Measurements from ENCODE around the gene IGF1. TPM values are rescaled to one million over a fixed set of nuclear protein-coding genes. Genes with fewer than 3 reads are reported as not detected.

IGF1 gene
- total and polyA plus RNA-seq, 8 donors, result 15.7 to 99.9 (median 25.7) TPM

DNA sequence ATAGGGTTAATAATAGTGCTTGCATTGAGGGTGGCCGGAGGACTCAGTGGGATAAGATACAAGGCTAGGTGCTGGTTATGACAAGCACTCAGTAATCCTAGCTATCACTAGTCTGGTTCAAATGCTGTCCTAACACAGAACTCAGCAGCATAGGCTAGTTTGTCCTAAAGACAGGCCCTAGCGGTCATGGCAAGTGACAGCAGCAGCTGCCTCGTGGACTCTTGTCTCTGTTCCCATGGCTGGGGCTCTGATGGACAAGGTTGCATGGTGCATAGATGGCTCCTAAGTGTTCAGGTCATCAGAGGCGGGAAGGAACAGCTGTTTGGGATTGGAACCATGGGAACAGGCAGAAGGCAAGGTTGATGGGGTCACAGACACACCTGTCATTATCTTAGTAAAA lies 42.4 kb upstream of the IGF1 start:
- intact Hi-C loops (cut with DNase I), result no loop called here

DNA sequence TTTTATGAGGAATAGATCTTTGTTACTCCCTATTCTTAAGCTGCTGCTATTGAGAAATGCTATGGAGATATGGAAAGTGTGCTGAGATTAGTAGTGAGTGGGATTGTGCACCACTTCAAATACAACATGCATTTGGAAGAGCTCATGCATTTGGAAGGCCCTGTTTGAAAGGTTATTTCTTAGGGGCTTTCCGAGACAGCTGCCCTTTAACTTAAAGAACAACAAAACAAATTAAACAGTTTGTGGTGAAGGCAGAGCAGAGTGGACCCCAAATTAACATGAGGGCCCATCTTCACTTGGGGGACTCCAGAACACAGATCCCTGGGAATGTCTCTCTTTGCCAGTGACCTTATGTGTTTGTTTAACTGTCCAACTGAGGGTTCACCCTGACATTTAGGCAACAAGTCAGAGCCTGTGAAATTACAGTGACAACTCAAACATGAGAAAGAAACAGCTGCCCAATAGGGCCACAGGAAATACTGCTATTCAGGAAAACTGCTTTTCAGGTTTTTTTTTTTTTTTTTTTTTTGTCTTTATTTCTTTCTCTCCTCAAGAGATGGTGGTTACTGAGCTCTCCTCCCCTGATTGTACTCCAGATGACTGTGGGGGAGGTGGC lies 41.4 kb upstream of the IGF1 start:
- no peaks in the 10 kb centered on the region for H3K4me1 ChIP-seq
- H3K4me3 ChIP-seq, result no peak overlapping the region
- TF ChIP-seq, protein P1, sequence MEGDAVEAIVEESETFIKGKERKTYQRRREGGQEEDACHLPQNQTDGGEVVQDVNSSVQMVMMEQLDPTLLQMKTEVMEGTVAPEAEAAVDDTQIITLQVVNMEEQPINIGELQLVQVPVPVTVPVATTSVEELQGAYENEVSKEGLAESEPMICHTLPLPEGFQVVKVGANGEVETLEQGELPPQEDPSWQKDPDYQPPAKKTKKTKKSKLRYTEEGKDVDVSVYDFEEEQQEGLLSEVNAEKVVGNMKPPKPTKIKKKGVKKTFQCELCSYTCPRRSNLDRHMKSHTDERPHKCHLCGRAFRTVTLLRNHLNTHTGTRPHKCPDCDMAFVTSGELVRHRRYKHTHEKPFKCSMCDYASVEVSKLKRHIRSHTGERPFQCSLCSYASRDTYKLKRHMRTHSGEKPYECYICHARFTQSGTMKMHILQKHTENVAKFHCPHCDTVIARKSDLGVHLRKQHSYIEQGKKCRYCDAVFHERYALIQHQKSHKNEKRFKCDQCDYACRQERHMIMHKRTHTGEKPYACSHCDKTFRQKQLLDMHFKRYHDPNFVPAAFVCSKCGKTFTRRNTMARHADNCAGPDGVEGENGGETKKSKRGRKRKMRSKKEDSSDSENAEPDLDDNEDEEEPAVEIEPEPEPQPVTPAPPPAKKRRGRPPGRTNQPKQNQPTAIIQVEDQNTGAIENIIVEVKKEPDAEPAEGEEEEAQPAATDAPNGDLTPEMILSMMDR (IDR thresholded peaks at IDR 0.05), result no peak
- H3K27ac ChIP-seq, result no peak overlapping the region
- no peak for DNase-seq
- intact Hi-C loops (cut with DNase I), result no loop called here
- no peak for ATAC-seq
- no peaks in the 10 kb centered on the region for H3K36me3 ChIP-seq
- no peaks in the 10 kb centered on the region for H3K9me3 ChIP-seq
- peaks cover 0 to 3% of the 10 kb centered on the region in 2 donors for H3K27me3 ChIP-seq

More for the DNA sequence above, 42.4 kb upstream of the IGF1 start:
- Histone ChIP-seq H3K4me1 (no peaks in the 10 kb centered on the region), H3K27me3 (peaks cover 0 to 3% of the 10 kb centered on the region in 2 donors), H3K9me3 (no peaks in the 10 kb centered on the region), H3K27ac (no peak overlapping the region), H3K4me3 (no peak overlapping the region), H3K36me3 (no peaks in the 10 kb centered on the region)
- ATAC-seq, result no peak
- TF ChIP-seq, protein P1 (IDR thresholded peaks at IDR 0.05), result no peak
- no peak for DNase-seq

DNA sequence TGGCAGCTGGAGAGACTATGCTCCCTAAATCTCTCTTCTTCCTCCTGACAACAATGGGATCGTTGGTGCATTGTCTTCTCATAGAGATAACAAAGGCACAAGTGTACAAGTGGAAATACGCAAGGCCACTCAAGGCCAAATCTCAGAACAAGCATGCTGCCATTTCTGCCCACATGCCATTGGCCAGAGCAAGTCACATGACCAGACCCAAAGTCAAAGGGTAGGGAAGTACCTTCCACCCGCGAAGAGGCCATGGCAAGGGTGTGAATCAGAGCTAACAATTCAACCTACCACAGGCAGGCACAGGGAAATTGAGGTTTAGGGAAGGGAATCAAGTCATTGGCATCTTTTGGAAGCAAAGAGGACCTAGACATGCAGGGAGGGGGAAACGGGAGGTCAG lies 38.5 kb upstream of the IGF1 start:
- ATAC-seq, result no peak
- Histone ChIP-seq H3K4me1 (no peaks in the 10 kb centered on the region), H3K36me3 (no peaks in the 10 kb centered on the region), H3K27ac (no peak overlapping the region), H3K4me3 (no peak overlapping the region), H3K9me3 (no peaks in the 10 kb centered on the region), H3K27me3 (peaks cover 0 to 3% of the 10 kb centered on the region in 2 donors)
- TF ChIP-seq, protein P1 (IDR thresholded peaks at IDR 0.05), result no peak
- DNase-seq, result no peak
- intact Hi-C loops (cut with DNase I), result no loop called here

DNA sequence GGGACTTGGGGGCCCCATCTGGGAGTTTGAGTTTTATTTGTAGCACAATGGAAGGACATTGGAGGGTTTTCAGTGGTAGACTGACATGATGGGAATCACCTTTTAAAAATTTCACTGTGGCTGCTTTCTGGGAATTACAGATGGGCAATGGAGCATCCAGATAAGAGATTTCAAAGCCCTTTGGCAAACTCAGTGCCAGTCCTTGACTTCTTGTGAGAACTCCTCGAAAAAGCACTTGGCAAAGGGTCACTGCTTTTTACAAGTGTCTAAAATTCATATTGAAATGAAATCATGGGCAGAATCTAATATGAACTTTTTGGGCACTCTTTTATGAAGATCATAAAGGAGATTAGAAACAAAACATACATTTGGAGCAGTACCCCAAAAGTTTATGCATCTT lies 34.3 kb upstream of the IGF1 start:
- H3K4me3 ChIP-seq, result no peak overlapping the region
- H3K27ac ChIP-seq, result no peak overlapping the region
- no peaks in the 10 kb centered on the region for H3K36me3 ChIP-seq
- H3K9me3 ChIP-seq, result no peaks in the 10 kb centered on the region
- ATAC-seq (no peak), DNase-seq (no peak)
- intact Hi-C loops (cut with DNase I), result no loop called here
- H3K27me3 ChIP-seq, result no peaks in the 10 kb centered on the region
- TF ChIP-seq, protein P1 (IDR thresholded peaks at IDR 0.05), result no peak
- no peaks in the 10 kb centered on the region for H3K4me1 ChIP-seq

DNA sequence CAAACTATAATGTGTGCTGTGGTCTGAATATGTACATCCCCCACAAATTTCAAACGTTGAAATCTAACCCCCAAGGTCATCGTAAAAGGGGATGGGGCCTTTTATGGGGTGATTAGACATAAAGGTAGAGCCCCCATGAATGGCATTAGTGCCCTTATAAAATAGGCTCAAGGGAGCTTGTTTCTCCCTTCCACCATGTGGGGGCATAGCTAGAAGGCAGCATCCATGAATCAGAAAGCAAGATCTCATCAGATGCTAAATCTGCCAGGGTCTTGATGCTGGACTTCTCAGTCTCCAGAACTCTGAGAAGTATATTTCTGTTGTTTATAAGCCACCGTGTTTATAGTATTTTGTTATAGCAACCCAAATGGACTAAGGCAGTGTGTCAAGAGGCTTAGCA lies 33.4 kb upstream of the IGF1 start:
- TF ChIP-seq, protein P1 (IDR thresholded peaks at IDR 0.05), result no peak
- intact Hi-C loops (cut with DNase I), result no loop called here
- Histone ChIP-seq H3K4me1 (no peaks in the 10 kb centered on the region), H3K9me3 (no peaks in the 10 kb centered on the region), H3K27ac (no peak overlapping the region), H3K4me3 (no peak overlapping the region), H3K36me3 (no peaks in the 10 kb centered on the region), H3K27me3 (no peaks in the 10 kb centered on the region)
- no peak for DNase-seq
- no peak for ATAC-seq
